Right lobe of liver (tissue), 6 donors: ENCODE data around the gene CD47. TPM values are rescaled to one million over a fixed set of nuclear protein-coding genes. Genes with fewer than 3 reads are reported as not detected.

Experiments
- ATAC-seq, 4 donors: fragments of 200-7000 bp; cut with Tn5 transposase; one replicate each; pipeline ENCODE4 v1.9.1; 2020; ENCODE audit warnings: mild to moderate bottlenecking in 4 of 4, moderate library complexity in 4 of 4
- DNase-seq, 3 donors: peaks; one replicate each; pipeline ENCODE4 v3.0.0-alpha.2; 2020
- H3K27ac ChIP-seq, 3 donors: fragments of 200-600 bp; one replicate each; pipeline ENCODE4 v1.8.0; 2022
- H3K27me3 ChIP-seq, 2 donors: fragments of 200-600 bp; one replicate each; pipeline ENCODE4 v1.8.0; 2022
- H3K36me3 ChIP-seq, 4 donors: fragments of 200-600 bp; sonication (generic) in 1 of 4; one replicate each; pipeline versions ENCODE4 v1.5.1 to v1.8.0; 2017 to 2022; ENCODE audit warnings: control low read depth in 1 of 4
- H3K4me1 ChIP-seq, 4 donors: fragments of 200-600 bp; sonication (generic) in 1 of 4; one replicate each; pipeline versions ENCODE4 v1.5.1 to v1.8.0; 2017 to 2022; ENCODE audit warnings: control low read depth in 1 of 4
- H3K4me3 ChIP-seq, 3 donors: fragments of 200-600 bp; one replicate each; pipeline ENCODE4 v1.8.0; 2022
- H3K9me3 ChIP-seq, 4 donors: fragments of 200-600 bp; sonication (generic) in 1 of 4; one replicate each; pipeline versions ENCODE4 v1.5.1 to v1.8.0; 2017 to 2022; ENCODE audit warnings: control low read depth in 1 of 4
- POLR2A ChIP-seq: fragments of 450-650 bp; IDR thresholded peaks from one replicate; pipeline ENCODE4 v1.6.1; 2017; ENCODE audit warnings: antibody characterized with exemption, mild to moderate bottlenecking
- WGBS: methylation state at CpG from one replicate; pipeline ENCODE4 v1.1.6; 2018; ENCODE audit warnings: low coverage, low lambda C conversion rate; ENCODE audit not compliant: insufficient coverage; ENCODE audit errors: missing lambda C conversion rate; 5-methylcytosine and 5-hydroxymethylcytosine counted together
- intact Hi-C, 2 donors: fragments of 100-400 bp; cut with DNase I; formaldehyde crosslinking; loops; one replicate each; pipeline versions ENCODE4 v1.11.2 to v1.14.1; 2022
- total RNA-seq, 6 experiments: library from RNA; depleted of rRNA in 2 of 6; stranded (reverse); fragments of >200 nt in 2 of 6; fragmentation: NEBNext Ultra II Directional in 3 of 6; extraction: Animal tissue kit (Norgen Biotek cat#: 25700) in 3 of 6; gene quantifications; one replicate each; pipeline versions ENCODE4 v1.1.0 to v1.2.4, GENCODE V29; 2016 to 2023
- TF ChIP-seq, protein P1 (sequence below), 4 donors: fragments of 200-600 bp in 3 of 4; fragments of 450-650 bp in 1 of 4; IDR thresholded peaks; one replicate each; pipeline versions ENCODE4 v1.5.1 to v1.8.0; 2016 to 2022; ENCODE audit warnings: antibody characterized with exemption in 4 of 4, mild to moderate bottlenecking in 2 of 4
- donor health status: DM: no; HTN: yes; CAD: no.
- donor health status: DM: no; HTN: no; CAD: no.
- donor health status: DM: no; HTN: no; CAD: no.
- donor health status: DM: no; HTN: yes; CAD: no.
- donor health status: DM: no; HTN: yes; CAD: no.

The CD47 gene
- total RNA-seq, 6 experiments from 2014 or later: 19.5 to 42.3 (median 26.5) TPM

DNA sequence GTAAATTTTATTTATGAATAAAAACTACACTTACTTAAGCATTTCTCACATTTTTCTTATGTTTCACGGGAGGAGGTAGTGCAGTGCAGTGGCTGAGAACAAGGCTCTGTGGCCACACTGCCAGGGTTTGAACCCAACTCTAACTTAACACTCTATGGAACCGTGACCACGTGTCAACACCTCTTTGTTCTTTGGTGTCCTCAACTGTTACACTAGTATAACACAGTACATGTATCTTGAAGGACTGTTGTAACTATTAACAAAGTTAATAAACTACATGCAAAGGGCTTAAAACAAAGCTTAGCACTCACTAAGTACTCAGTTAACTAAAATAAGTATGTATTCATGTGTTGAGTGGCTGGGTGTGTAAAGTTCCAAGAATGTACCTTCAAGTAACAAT is 19.5 kb downstream of the CD47 start:
- Histone ChIP-seq H3K4me3 (no peak overlapping the region), H3K4me1 (no peaks in the 10 kb centered on the region), H3K36me3 (no peaks in the 10 kb centered on the region), H3K27me3 (no peaks in the 10 kb centered on the region), H3K9me3 (no peaks in the 10 kb centered on the region), H3K27ac (no peak overlapping the region)
- WGBS: 95% methylated on average over 3 of the region's 3 CpGs
- no peak for TF ChIP-seq POLR2A
- TF ChIP-seq, protein P1, sequence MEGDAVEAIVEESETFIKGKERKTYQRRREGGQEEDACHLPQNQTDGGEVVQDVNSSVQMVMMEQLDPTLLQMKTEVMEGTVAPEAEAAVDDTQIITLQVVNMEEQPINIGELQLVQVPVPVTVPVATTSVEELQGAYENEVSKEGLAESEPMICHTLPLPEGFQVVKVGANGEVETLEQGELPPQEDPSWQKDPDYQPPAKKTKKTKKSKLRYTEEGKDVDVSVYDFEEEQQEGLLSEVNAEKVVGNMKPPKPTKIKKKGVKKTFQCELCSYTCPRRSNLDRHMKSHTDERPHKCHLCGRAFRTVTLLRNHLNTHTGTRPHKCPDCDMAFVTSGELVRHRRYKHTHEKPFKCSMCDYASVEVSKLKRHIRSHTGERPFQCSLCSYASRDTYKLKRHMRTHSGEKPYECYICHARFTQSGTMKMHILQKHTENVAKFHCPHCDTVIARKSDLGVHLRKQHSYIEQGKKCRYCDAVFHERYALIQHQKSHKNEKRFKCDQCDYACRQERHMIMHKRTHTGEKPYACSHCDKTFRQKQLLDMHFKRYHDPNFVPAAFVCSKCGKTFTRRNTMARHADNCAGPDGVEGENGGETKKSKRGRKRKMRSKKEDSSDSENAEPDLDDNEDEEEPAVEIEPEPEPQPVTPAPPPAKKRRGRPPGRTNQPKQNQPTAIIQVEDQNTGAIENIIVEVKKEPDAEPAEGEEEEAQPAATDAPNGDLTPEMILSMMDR (IDR thresholded peaks at IDR 0.05): no peak
- intact Hi-C loops: no loop called here
- ATAC-seq (no peak), DNase-seq (no peak)

DNA sequence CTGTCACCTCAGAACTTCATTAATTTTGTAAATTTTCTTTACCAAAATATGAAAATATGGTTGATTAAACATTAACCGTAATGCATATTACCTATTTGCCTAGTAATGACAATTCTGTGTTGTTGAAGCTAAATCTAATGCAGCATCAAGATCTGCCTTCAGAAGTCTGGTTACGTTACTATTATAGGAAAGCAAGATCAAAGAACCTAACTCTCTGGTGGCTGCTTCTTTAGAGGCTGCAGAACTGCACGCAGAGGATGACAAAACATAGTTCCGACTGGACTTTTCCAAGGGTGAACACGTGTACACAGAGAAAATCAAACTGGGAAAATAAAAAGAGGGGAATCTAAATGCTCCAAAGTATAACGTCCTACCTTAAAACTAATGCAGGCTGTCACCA is 20.5 kb downstream of the CD47 start:
- H3K9me3 ChIP-seq: no peaks in the 10 kb centered on the region
- DNase-seq (no peak), ATAC-seq (no peak)
- H3K27me3 ChIP-seq: no peaks in the 10 kb centered on the region
- TF ChIP-seq POLR2A: no peak
- TF ChIP-seq, protein P1 (IDR thresholded peaks at IDR 0.05): no peak
- WGBS: 73% methylated on average over 6 of the region's 6 CpGs
- intact Hi-C loops: no loop called here
- no peak overlapping the region for H3K27ac ChIP-seq
- no peaks in the 10 kb centered on the region for H3K36me3 ChIP-seq
- no peak overlapping the region for H3K4me3 ChIP-seq
- no peaks in the 10 kb centered on the region for H3K4me1 ChIP-seq

DNA sequence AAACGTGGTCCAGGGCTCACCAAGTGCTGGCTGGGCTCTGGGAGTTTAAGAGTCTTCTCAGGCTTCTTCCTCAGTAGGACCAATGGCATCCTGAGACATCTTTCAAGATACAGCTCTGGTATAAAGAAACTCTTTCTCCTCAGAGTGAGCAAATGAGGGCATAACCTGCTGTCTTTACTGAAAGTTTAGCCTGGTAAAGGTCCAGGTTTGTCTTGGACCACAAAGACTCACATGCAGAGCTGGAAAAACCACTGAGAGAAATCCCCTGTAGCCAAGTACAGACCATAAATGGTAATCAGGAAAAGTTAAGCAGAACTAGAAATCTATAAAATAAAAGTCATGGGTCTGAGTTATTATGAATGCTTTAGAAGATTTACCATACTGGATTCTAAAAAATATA is 23.1 kb downstream of the CD47 start:
- WGBS: 57% methylated on average over 1 of the region's 1 CpG
- no peak overlapping the region for H3K27ac ChIP-seq
- no peak for ATAC-seq

DNA sequence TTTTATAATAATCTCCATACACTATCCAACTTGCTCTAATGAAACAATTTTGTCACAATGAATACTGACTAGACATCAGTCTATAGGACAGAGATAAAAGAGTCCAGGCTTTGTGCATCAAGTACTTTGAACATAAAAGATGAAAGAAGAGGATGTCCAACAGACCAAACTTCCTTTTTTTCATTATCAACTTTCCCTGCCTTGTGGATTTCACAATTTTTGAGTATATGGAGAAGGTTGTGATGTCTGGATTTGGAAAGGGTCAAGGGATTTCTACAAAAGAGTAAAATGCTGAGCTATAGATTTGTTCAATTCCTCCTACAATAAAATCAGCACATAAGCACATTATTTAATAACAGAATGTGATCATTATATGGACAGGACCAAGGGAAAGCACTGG is 25.7 kb downstream of the CD47 start:
- Histone ChIP-seq H3K4me1 (no peaks in the 10 kb centered on the region), H3K27me3 (no peaks in the 10 kb centered on the region), H3K9me3 (no peaks in the 10 kb centered on the region), H3K27ac (no peak overlapping the region), H3K4me3 (no peak overlapping the region), H3K36me3 (no peaks in the 10 kb centered on the region)
- ATAC-seq (no peak), DNase-seq (no peak)
- TF ChIP-seq, protein P1 (IDR thresholded peaks at IDR 0.05): no peak
- no peak for TF ChIP-seq POLR2A
- intact Hi-C loops: no loop called here

More for the DNA sequence above, 23.1 kb downstream of the CD47 start:
- no peaks in the 10 kb centered on the region for H3K9me3 ChIP-seq
- no peaks in the 10 kb centered on the region for H3K27me3 ChIP-seq
- intact Hi-C loops: no loop called here
- H3K4me1 ChIP-seq: no peaks in the 10 kb centered on the region
- H3K36me3 ChIP-seq: no peaks in the 10 kb centered on the region
- H3K4me3 ChIP-seq: no peak overlapping the region
- no peak for DNase-seq
- no peak for TF ChIP-seq POLR2A
- TF ChIP-seq, protein P1 (IDR thresholded peaks at IDR 0.05): no peak

DNA sequence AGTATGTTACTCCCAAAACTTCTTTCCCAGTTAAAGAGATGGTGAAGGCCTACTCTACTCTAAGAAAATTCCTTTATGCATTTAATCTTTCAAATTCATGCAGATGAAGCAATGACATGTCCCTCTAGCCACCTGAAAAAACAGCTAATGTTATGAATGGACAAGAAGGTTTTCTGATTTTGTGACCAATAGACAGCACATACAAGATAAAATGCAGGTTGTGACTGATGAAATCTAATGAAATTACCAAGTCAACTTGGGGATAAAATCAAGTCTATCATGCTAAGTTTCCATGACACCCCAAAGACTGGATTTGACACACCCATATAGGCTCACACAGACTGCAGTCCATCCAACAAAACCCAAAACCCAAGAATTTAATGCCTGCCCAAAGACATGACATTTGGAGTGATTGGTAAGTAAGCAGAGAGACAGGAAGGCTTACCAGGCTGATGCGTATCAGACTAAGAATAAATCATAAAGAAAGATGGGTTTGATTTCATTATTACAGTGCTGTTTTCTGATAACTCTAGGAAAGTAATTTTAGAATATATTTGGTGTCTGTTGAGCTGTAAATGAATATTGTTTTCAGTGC is 26.4 kb downstream of the CD47 start:
- DNase-seq (no peak), ATAC-seq (no peak)
- TF ChIP-seq, protein P1 (IDR thresholded peaks at IDR 0.05): no peak
- TF ChIP-seq POLR2A: no peak
- no peaks in the 10 kb centered on the region for H3K27me3 ChIP-seq
- intact Hi-C loops: no loop called here
- H3K4me3 ChIP-seq: no peak overlapping the region
- no peak overlapping the region for H3K27ac ChIP-seq
- H3K4me1 ChIP-seq: no peaks in the 10 kb centered on the region
- no peaks in the 10 kb centered on the region for H3K9me3 ChIP-seq
- H3K36me3 ChIP-seq: peaks cover 0 to under 1% (median 0%) of the 10 kb centered on the region in 4 donors
- WGBS: 100% methylated on average over 1 of the region's 1 CpG
